Nephron progenitor cell (in vitro differentiated cells): ENCODE data around the gene CHRM4.
"Not testable (repeated sequence)": the region's sequence is repeated elsewhere in the genome, so short reads cannot be mapped to it uniquely, and the experiment has no call there.

Source experiments
- DNase-seq: peaks from one replicate; pipeline ENCODE4 v3.0.0; 2021
- H3K27ac Mint-ChIP-seq: 2 replicates; pipeline ENCODE4 v1.8.0; 2021; ENCODE audit warnings: mild to moderate bottlenecking, moderate library complexity, mixed read lengths
- H3K27me3 Mint-ChIP-seq: 2 replicates; pipeline ENCODE4 v1.8.0; 2021; ENCODE audit warnings: mild to moderate bottlenecking, low read depth, mixed read lengths; ENCODE audit not compliant: poor library complexity
- H3K36me3 Mint-ChIP-seq: 2 replicates; pipeline ENCODE4 v1.8.0; 2021; ENCODE audit warnings: low read depth, mixed read lengths
- H3K4me1 Mint-ChIP-seq: 2 replicates; pipeline ENCODE4 v1.8.0; 2021; ENCODE audit warnings: mixed read lengths
- H3K4me3 Mint-ChIP-seq: 2 replicates; pipeline ENCODE4 v1.8.0; 2021; ENCODE audit warnings: mild to moderate bottlenecking, moderate library complexity, mixed read lengths
- H3K9me3 Mint-ChIP-seq: 2 replicates; pipeline ENCODE4 v1.8.0; 2021; ENCODE audit warnings: mild to moderate bottlenecking, moderate library complexity, mixed read lengths
- TF ChIP-seq, protein P1 (sequence below): fragments of 200-600 bp; sonication (generic); IDR thresholded peaks from 2 replicates; pipeline ENCODE4 v1.5.0; 2021; ENCODE audit warnings: antibody characterized with exemption

The CHRM4 gene

DNA sequence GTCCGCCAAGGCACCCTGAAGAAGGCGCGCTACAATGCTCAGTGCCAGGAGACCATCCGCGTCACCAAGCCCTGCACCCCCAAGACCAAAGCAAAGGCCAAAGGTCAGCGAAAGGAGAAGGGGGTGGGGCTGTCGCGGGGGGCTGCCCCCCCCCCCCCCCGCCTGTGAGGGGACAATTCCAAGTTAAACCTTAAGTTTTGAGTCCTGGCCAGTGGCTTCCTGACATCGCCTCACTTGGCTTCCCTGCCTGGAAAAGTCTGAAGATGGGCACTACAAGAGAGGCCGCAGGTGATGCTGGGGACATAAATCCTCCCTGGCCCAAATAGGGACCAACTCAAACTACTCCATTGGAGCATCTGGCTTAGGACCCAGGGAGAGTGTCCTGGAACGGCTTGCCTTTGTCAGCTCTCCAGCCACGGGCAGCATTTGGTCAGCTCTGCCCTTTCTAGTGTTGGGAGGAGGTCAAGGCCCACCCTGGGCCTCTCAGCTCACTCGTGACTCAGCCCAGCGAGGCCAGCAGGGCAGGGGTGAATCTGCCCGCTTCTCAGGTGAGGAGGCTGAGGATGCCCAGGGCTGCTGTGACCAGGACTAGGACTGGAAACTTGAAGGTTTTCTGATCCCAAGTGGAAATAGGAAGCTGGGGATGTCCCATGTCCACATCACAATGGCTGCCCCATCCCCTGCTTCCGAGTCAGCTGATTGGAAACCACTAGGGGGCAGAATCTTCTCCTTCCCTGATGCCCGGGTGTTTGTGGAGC, 8.8 kb downstream of the CHRM4 start:
- no peaks in the 10 kb centered on the region for H3K9me3 Mint-ChIP-seq
- peaks cover 21% of the 10 kb centered on the region for H3K36me3 Mint-ChIP-seq
- no peak overlapping the region for H3K27ac Mint-ChIP-seq
- H3K27me3 Mint-ChIP-seq, result peaks cover 29% of the 10 kb centered on the region
- H3K4me1 Mint-ChIP-seq, result peaks cover 57% of the 10 kb centered on the region
- peak; percentile 47 for DNase-seq
- peak overlapping the region; percentile 88 for H3K4me3 Mint-ChIP-seq
- TF ChIP-seq, protein P1, sequence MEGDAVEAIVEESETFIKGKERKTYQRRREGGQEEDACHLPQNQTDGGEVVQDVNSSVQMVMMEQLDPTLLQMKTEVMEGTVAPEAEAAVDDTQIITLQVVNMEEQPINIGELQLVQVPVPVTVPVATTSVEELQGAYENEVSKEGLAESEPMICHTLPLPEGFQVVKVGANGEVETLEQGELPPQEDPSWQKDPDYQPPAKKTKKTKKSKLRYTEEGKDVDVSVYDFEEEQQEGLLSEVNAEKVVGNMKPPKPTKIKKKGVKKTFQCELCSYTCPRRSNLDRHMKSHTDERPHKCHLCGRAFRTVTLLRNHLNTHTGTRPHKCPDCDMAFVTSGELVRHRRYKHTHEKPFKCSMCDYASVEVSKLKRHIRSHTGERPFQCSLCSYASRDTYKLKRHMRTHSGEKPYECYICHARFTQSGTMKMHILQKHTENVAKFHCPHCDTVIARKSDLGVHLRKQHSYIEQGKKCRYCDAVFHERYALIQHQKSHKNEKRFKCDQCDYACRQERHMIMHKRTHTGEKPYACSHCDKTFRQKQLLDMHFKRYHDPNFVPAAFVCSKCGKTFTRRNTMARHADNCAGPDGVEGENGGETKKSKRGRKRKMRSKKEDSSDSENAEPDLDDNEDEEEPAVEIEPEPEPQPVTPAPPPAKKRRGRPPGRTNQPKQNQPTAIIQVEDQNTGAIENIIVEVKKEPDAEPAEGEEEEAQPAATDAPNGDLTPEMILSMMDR, result peak; percentile 54

DNA sequence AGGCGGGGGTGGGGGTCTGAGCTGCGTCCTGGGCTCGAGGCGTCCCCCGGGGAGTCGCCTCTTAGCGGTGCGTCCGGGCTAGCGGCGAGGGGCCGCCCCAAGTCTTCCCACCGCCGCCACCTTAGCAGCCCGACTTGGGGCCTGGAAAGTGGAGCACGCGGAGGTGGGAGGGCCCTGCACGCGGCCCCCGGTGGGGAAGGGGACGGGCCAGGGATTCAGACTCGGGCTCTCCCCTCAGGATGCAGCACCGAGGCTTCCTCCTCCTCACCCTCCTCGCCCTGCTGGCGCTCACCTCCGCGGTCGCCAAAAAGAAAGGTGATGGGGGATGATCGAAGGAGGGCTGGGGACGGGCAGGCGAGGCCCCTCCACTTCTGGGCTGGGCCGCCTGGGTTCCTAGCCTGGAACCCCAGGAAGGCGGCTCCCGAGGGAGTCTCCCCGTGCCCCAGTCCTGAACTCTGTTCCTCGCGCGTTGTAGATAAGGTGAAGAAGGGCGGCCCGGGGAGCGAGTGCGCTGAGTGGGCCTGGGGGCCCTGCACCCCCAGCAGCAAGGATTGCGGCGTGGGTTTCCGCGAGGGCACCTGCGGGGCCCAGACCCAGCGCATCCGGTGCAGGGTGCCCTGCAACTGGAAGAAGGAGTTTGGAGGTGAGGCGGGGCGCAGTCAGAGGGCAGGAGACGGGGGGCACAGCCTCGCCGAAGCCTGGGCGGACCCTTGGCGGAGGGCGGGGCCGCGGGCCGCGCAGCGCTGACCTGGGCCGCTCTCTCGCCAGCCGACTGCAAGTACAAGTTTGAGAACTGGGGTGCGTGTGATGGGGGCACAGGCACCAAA, 9.5 kb downstream of the CHRM4 start:
- H3K36me3 Mint-ChIP-seq, result peaks cover 26% of the 10 kb centered on the region
- H3K4me3 Mint-ChIP-seq, result peak overlapping the region; percentile 88
- TF ChIP-seq, protein P1, result no peak
- peak; percentile 46 for DNase-seq
- peaks cover 56% of the 10 kb centered on the region for H3K4me1 Mint-ChIP-seq
- H3K27me3 Mint-ChIP-seq, result peaks cover 21% of the 10 kb centered on the region
- no peaks in the 10 kb centered on the region for H3K9me3 Mint-ChIP-seq
- no peak overlapping the region for H3K27ac Mint-ChIP-seq

DNA sequence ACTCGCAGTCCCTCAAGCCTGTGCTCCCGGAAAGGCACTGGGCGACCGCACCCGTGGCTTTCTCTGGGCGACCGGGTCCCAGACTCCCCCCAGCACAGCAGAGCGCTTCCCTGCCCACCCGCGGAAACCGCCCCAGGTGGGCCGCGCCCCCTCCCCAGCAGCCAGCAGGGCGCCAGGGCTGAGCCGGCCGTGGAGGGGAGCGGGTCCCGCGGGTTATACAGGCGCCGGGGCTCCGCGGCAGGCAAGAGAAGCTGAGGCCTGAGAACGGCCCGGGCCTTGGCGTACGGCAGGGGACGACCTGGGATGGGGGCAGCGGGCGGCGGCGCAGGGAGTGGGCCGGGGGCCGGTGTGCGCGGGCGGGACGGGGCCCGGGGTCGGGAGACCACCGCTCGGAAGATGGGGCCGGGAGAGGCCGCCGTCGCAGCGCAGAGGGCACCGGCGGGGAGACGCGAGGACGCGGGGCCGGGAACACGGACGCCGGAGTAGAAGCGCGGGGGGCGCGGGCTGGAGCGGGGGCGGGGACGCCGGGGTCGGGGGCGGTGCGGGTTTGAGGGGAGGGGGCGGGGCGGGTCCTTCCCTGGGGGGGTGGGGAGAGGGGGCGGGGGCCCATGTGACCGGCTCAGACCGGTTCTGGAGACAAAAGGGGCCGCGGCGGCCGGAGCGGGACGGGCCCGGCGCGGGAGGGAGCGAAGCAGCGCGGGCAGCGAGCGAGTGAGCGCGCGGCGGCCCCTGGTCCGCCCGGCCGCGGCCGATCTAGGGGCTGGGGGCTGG, 10.3 kb downstream of the CHRM4 start, which contains the start of gene MDK:
TSS of gene MDK (plus strand) at position 622 of the 771 bp plus-strand sequence. CDS start 389 bp downstream, outside the sequence.
- TF ChIP-seq, protein P1, result no peak
- Mint-ChIP-seq H3K9me3 (no peaks in the 10 kb centered on the region), H3K27me3 (peaks cover 13% of the 10 kb centered on the region), H3K4me3 (peak within 1 kb of the TSS; percentile 88), H3K36me3 (peaks cover 26% of the 10 kb centered on the region), H3K27ac (peak within 1 kb of the TSS; percentile 87), H3K4me1 (peaks cover 48% of the 10 kb centered on the region)
- peak; percentile 76 for DNase-seq

DNA sequence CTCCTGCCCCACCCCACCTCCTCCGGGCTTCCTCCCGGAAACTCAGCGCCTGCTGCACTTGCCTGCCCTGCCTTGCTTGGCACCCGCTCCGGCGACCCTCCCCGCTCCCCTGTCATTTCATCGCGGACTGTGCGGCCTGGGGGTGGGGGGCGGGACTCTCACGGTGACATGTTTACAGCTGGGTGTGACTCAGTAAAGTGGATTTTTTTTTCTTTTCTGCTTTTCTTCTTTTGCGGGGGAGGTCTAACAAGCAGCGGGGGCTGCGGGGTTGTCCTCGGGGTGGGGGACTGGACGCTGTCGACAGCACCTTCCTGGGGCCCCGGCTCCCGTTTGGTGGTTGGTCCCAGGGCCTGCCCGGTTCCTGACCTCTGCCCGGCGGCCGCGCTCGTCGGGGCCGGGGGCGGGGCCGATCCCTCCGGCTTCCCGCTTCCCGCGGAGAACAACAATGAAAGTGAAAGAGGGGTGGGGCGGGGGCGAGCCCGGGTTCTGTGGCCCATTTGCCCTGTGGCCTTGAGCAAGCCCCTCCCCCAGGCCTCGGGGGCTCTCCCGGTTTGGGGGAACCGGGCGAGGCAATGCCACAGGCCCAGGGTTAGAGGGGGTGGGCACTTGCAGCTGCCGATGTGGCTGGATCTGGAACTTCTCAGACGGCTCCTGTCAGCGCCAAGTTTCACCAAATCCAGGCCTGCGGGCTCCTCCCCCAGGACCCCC, 11.1 kb downstream of the CHRM4 start:
- H3K36me3 Mint-ChIP-seq, result peaks cover 20% of the 10 kb centered on the region
- peak overlapping the region; percentile 88 for H3K4me3 Mint-ChIP-seq
- TF ChIP-seq, protein P1, result no peak
- H3K27me3 Mint-ChIP-seq, result peaks cover 6% of the 10 kb centered on the region
- no peaks in the 10 kb centered on the region for H3K9me3 Mint-ChIP-seq
- peak overlapping the region; percentile 87 for H3K27ac Mint-ChIP-seq
- peaks cover 44% of the 10 kb centered on the region for H3K4me1 Mint-ChIP-seq
- peak; percentile 80 for DNase-seq

DNA sequence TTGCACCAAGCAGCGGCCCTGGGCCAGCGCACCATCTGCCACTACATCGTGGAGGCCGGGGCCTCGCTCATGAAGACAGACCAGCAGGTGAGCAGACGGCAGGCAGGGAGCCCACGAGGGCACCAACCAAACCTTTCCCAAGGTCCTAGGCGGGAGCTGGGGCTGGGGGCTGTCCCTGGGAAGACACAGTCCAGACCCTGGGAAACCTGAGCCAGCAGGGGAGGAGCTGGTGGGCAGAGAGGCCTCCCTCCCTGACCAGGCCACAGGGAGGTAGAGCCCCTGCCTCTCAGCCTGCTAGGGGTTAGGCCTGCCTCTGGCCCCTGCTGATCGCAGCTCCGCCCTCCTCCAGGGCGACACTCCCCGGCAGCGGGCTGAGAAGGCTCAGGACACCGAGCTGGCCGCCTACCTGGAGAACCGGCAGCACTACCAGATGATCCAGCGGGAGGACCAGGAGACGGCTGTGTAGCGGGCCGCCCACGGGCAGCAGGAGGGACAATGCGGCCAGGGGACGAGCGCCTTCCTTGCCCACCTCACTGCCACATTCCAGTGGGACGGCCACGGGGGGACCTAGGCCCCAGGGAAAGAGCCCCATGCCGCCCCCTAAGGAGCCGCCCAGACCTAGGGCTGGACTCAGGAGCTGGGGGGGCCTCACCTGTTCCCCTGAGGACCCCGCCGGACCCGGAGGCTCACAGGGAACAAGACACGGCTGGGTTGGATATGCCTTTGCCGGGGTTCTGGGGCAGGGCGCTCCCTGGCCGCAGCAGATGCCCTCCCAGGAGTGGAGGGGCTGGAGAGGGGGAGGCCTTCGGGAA, 11.9 kb downstream of the CHRM4 start:
- H3K27me3 Mint-ChIP-seq, H3K9me3 Mint-ChIP-seq: not testable (repeated sequence)
- peaks cover 16% of the 10 kb centered on the region for H3K36me3 Mint-ChIP-seq
- peaks cover 40% of the 10 kb centered on the region for H3K4me1 Mint-ChIP-seq
- H3K27ac Mint-ChIP-seq, result peak overlapping the region; percentile 99
- peak; percentile 88 for DNase-seq
- H3K4me3 Mint-ChIP-seq, result peak overlapping the region; percentile 85
